Mesenchymal stem cell (in vitro differentiated cells and primary cell): Measurements from ENCODE around the gene ZNF670.

ENCODE experiments used
- DNase-seq: peaks from one replicate; pipeline ENCODE4 v3.0.0-alpha.2; 2013
- H2AFZ ChIP-seq: one replicate; pipeline ENCODE4 v1.6.1; 2013; ENCODE audit warnings: low read depth, mild to moderate bottlenecking, control low read depth, inconsistent platforms, low read length, moderate library complexity
- H2AK5ac ChIP-seq: 2 replicates; pipeline ENCODE4 v1.6.1; 2013; ENCODE audit warnings: low read length, moderate library complexity, mild to moderate bottlenecking, inconsistent platforms; ENCODE audit not compliant: severe bottlenecking
- H2BK120ac ChIP-seq: one replicate; pipeline ENCODE4 v1.6.1; 2013; ENCODE audit warnings: low read depth, mild to moderate bottlenecking, inconsistent platforms, low read length, moderate library complexity
- H2BK12ac ChIP-seq, 2 experiments: one replicate each; pipeline ENCODE4 v1.6.1; 2013; ENCODE audit warnings: inconsistent platforms in 2 of 2, low read length in 2 of 2, mild to moderate bottlenecking in 2 of 2, moderate library complexity in 2 of 2, control low read depth in 1 of 2
- H2BK15ac ChIP-seq: one replicate; pipeline ENCODE4 v1.6.1; 2013; ENCODE audit warnings: mild to moderate bottlenecking, low read depth, inconsistent platforms; ENCODE audit not compliant: poor library complexity, severe bottlenecking
- H2BK5ac ChIP-seq: 2 replicates; pipeline ENCODE4 v1.6.1; 2013; ENCODE audit warnings: low read depth, mild to moderate bottlenecking, low read length, control low read depth, inconsistent platforms; ENCODE audit not compliant: poor library complexity, severe bottlenecking
- H3K14ac ChIP-seq, 2 experiments: one replicate each; pipeline ENCODE4 v1.6.1; 2013; ENCODE audit warnings: inconsistent platforms in 2 of 2, low read length in 2 of 2, control low read depth in 1 of 2, mild to moderate bottlenecking in 1 of 2, moderate library complexity in 1 of 2
- H3K18ac ChIP-seq, 2 experiments: one replicate each; pipeline ENCODE4 v1.6.1; 2013; ENCODE audit warnings: inconsistent platforms in 2 of 2, low read length in 2 of 2, control low read depth in 1 of 2, low read depth in 1 of 2, mild to moderate bottlenecking in 1 of 2
- H3K23ac ChIP-seq, 2 experiments: one replicate each; pipeline ENCODE4 v1.6.1; 2013; ENCODE audit warnings: inconsistent platforms in 2 of 2, low read length in 2 of 2, mild to moderate bottlenecking in 2 of 2, moderate library complexity in 2 of 2, control low read depth in 1 of 2
- H3K27ac ChIP-seq: 2 replicates; pipeline ENCODE4 v1.5.1; 2013; ENCODE audit warnings: mild to moderate bottlenecking, moderate library complexity, low read length, control low read depth, inconsistent platforms; ENCODE audit not compliant: poor library complexity, severe bottlenecking
- H3K27me3 ChIP-seq, 2 experiments: 2 replicates each; pipeline versions ENCODE4 v1.6.1 to v1.7.0; 2013; ENCODE audit warnings: low read length in 2 of 2, mild to moderate bottlenecking in 2 of 2, moderate library complexity in 2 of 2, control low read depth in 1 of 2, inconsistent platforms in 1 of 2; ENCODE audit not compliant: control insufficient read depth in 1 of 2, insufficient read depth in 1 of 2
- H3K36me3 ChIP-seq, 2 experiments: 2 replicates each; pipeline versions ENCODE4 v1.6.1 to v1.7.0; 2013; ENCODE audit warnings: low read length in 2 of 2, control low read depth in 1 of 2, inconsistent platforms in 1 of 2, low read depth in 1 of 2, mild to moderate bottlenecking in 1 of 2; ENCODE audit not compliant: insufficient read depth in 2 of 2, control insufficient read depth in 1 of 2
- H3K4ac ChIP-seq, 2 experiments: one replicate each; pipeline ENCODE4 v1.6.1; 2013; ENCODE audit warnings: inconsistent platforms in 2 of 2, low read length in 2 of 2, mild to moderate bottlenecking in 2 of 2, moderate library complexity in 2 of 2, control low read depth in 1 of 2, low read depth in 1 of 2
- H3K4me1 ChIP-seq: 2 replicates; pipeline ENCODE4 v1.6.1; 2013; ENCODE audit warnings: low read depth, low read length, control low read depth; ENCODE audit not compliant: control insufficient read depth, insufficient read depth
- H3K4me2 ChIP-seq: 2 replicates; pipeline ENCODE4 v1.6.1; 2013; ENCODE audit warnings: low read length, mild to moderate bottlenecking, inconsistent platforms; ENCODE audit not compliant: poor library complexity, severe bottlenecking
- H3K4me3 ChIP-seq, 2 experiments: 2 replicates each; pipeline versions ENCODE4 v1.5.1 to v1.7.0; 2013; ENCODE audit warnings: low read length in 2 of 2, mild to moderate bottlenecking in 2 of 2, control low read depth in 1 of 2, low read depth in 1 of 2; ENCODE audit not compliant: insufficient read depth in 1 of 2
- H3K79me1 ChIP-seq: replicated peaks from 2 replicates; pipeline ENCODE4 v1.6.1; 2013; ENCODE audit warnings: mild to moderate bottlenecking, control low read depth, low read length, inconsistent platforms; ENCODE audit not compliant: poor library complexity, severe bottlenecking
- H3K9ac ChIP-seq: 2 replicates; pipeline ENCODE4 v1.7.0; 2013; ENCODE audit warnings: mild to moderate bottlenecking, low read length, moderate library complexity
- H3K9me3 ChIP-seq: 2 replicates; pipeline ENCODE4 v1.7.0; 2013; ENCODE audit warnings: mild to moderate bottlenecking, low read length; ENCODE audit not compliant: control insufficient read depth
- H4K8ac ChIP-seq: one replicate; pipeline ENCODE4 v1.6.1; 2013; ENCODE audit warnings: inconsistent platforms, mild to moderate bottlenecking, low read length, moderate library complexity
- H4K91ac ChIP-seq: one replicate; pipeline ENCODE4 v1.6.1; 2013; ENCODE audit warnings: mild to moderate bottlenecking, low read length, inconsistent platforms
- whole genome bisulfite sequencing: methylation state at CpG from one replicate; pipeline ENCODE4 v1.1.7; 2013; ENCODE audit warnings: mixed read lengths; 5-methylcytosine and 5-hydroxymethylcytosine counted together

The ZNF670 gene

DNA sequence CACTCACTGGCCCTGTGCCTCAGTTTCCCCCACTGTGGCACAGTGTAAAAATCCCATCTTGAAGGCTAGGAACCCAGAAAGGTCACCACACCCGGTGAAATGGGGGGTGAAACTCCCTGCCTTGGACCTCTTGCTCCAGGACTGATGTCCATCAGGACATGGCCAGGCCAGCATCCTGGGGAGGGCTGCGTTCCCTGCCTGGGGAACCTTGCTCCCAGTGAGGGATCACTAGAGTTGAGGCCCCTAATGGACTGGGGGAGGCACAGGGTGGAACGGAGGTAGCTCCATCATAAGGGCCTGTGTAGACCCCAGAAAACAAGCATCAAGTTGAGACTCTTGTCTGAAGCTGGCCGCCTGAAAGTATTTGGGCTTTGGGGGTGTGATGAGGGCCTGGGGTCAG, 10.4 kb upstream of the ZNF670 start:
- WGBS = 87% methylated on average over 4 of the region's 4 CpGs
- DNase-seq = no peak

DNA sequence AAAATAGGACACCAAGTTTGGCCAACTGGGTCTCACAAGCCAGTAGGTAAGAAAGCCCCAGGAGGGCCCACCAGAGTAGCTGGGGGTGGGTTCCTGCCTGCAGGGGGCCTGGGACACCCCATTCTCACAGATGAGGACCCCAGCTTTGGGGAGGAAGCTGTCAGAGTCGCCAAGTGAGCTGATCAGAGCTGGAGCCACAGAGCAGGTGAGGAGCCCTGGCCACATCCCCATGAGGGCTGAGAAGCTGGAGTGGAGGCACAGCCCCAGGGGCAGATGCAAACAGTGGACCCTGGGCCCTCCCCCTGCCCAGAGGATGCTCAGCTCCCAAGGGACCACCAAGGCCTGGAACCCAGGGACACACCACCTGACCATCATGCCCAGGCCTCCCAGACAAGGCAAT, 8.6 kb upstream of the ZNF670 start:
- no peak overlapping the region for H3K18ac ChIP-seq
- H2AFZ ChIP-seq = no peak overlapping the region
- H2BK15ac ChIP-seq = no peak overlapping the region
- no peaks in the 10 kb centered on the region for H3K9me3 ChIP-seq
- no peak overlapping the region for H4K8ac ChIP-seq
- H2AK5ac ChIP-seq = no peak overlapping the region
- H3K4me1 ChIP-seq = no peaks in the 10 kb centered on the region
- no peak overlapping the region for H3K4me2 ChIP-seq
- H3K4ac ChIP-seq = no peak overlapping the region
- no peaks in the 10 kb centered on the region for H3K79me1 ChIP-seq
- H3K27ac ChIP-seq = no peak overlapping the region
- no peak overlapping the region for H2BK5ac ChIP-seq
- H3K14ac ChIP-seq = no peak overlapping the region
- no peak overlapping the region for H3K23ac ChIP-seq
- H3K4me3 ChIP-seq = no peak overlapping the region
- no peak overlapping the region for H2BK120ac ChIP-seq
- H3K36me3 ChIP-seq = no peaks in the 10 kb centered on the region
- no peaks in the 10 kb centered on the region for H3K27me3 ChIP-seq
- H4K91ac ChIP-seq = no peak overlapping the region
- no peak overlapping the region for H2BK12ac ChIP-seq
- H3K9ac ChIP-seq = no peak overlapping the region
- no peak for DNase-seq
- WGBS = 50% methylated on average over 1 of the region's 1 CpG

More for the DNA sequence above, 10.4 kb upstream of the ZNF670 start:
- Histone ChIP-seq H4K8ac (no peak overlapping the region), H2AK5ac (no peak overlapping the region), H3K79me1 (no peaks in the 10 kb centered on the region), H3K4me1 (no peaks in the 10 kb centered on the region), H2BK120ac (no peak overlapping the region), H4K91ac (no peak overlapping the region), H3K4ac (no peak overlapping the region), H3K4me2 (no peak overlapping the region), H3K18ac (no peak overlapping the region), H3K4me3 (no peak overlapping the region), H3K23ac (no peak overlapping the region), H3K36me3 (no peaks in the 10 kb centered on the region), H3K27ac (no peak overlapping the region), H3K14ac (no peak overlapping the region), H2BK12ac (no peak overlapping the region), H2BK5ac (no peak overlapping the region), H2AFZ (no peak overlapping the region), H2BK15ac (no peak overlapping the region), H3K9me3 (peaks cover 10% of the 10 kb centered on the region), H3K9ac (no peak overlapping the region), H3K27me3 (no peaks in the 10 kb centered on the region)

DNA sequence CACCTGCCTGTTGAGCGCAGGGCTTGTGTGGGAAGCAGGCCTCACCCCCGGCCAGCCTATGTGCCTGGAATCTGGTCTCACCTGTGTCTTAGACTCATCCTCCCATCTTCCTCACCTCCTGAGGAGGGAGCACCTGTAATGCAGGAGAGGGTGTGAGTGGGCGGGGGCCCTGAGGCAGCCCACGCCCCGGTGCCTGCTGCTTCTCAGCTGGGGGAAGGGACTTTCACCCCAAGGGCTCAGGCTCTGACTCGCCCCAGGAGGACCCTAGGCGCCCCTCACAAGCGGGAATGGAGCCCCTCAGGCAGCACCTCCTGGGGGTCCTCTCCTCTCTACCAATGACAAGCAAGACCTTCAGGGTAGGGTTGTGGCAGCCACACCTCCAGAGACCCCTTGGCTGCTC, 6.7 kb upstream of the ZNF670 start:
- DNase-seq = no peak
- no peak overlapping the region for H4K8ac ChIP-seq
- no peaks in the 10 kb centered on the region for H3K36me3 ChIP-seq
- H3K18ac ChIP-seq = no peak overlapping the region
- H2AFZ ChIP-seq = no peak overlapping the region
- no peak overlapping the region for H3K4me3 ChIP-seq
- H3K79me1 ChIP-seq = no peaks in the 10 kb centered on the region
- H3K27me3 ChIP-seq = no peaks in the 10 kb centered on the region
- H2BK15ac ChIP-seq = no peak overlapping the region
- H3K14ac ChIP-seq = no peak overlapping the region
- H2BK12ac ChIP-seq = no peak overlapping the region
- no peaks in the 10 kb centered on the region for H3K4me1 ChIP-seq
- H3K9ac ChIP-seq = no peak overlapping the region
- H3K4me2 ChIP-seq = no peak overlapping the region
- no peak overlapping the region for H2BK120ac ChIP-seq
- no peak overlapping the region for H2BK5ac ChIP-seq
- no peaks in the 10 kb centered on the region for H3K9me3 ChIP-seq
- no peak overlapping the region for H2AK5ac ChIP-seq
- H4K91ac ChIP-seq = no peak overlapping the region
- H3K23ac ChIP-seq = no peak overlapping the region
- no peak overlapping the region for H3K27ac ChIP-seq
- WGBS = 87% methylated on average over 7 of the region's 8 CpGs
- no peak overlapping the region for H3K4ac ChIP-seq

DNA sequence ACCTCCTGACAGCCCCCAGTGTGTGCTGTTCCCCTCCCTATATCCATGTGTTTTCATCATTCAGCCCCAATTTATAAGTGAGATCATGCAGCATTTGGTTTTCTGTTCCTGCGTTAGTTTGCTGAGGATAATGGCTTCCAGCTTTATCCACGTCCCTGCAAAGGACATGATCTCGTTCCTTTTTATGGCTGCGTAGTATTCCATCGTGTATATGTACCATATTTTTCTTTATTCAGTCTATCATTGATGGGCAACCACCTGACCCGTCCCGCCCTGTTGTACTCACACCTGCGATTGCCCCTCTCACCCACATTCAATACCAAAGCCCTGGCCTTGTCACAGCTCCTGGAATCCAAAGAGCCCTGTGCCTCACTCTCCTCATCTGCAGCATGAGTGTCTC, 6.2 kb upstream of the ZNF670 start:
- H3K9ac ChIP-seq = no peak overlapping the region
- 91% methylated on average over 8 of the region's 8 CpGs for WGBS
- H3K27me3 ChIP-seq = no peaks in the 10 kb centered on the region
- no peak overlapping the region for H2BK5ac ChIP-seq
- H3K4me2 ChIP-seq = no peak overlapping the region
- H2BK120ac ChIP-seq = no peak overlapping the region
- no peak overlapping the region for H2BK12ac ChIP-seq
- H3K4me1 ChIP-seq = no peaks in the 10 kb centered on the region
- H3K27ac ChIP-seq = no peak overlapping the region
- no peaks in the 10 kb centered on the region for H3K36me3 ChIP-seq
- no peak overlapping the region for H3K23ac ChIP-seq
- DNase-seq = no peak
- H3K9me3 ChIP-seq = no peaks in the 10 kb centered on the region
- H4K91ac ChIP-seq = no peak overlapping the region
- no peak overlapping the region for H2AFZ ChIP-seq
- no peak overlapping the region for H3K4me3 ChIP-seq
- no peak overlapping the region for H2BK15ac ChIP-seq
- H3K4ac ChIP-seq = no peak overlapping the region
- H3K14ac ChIP-seq = no peak overlapping the region
- H3K18ac ChIP-seq = no peak overlapping the region
- H3K79me1 ChIP-seq = no peaks in the 10 kb centered on the region
- no peak overlapping the region for H2AK5ac ChIP-seq
- no peak overlapping the region for H4K8ac ChIP-seq
